GM12892 (cell line): ENCODE data around the gene SLC39A11.

Source experiments
- POLR2A ChIP-seq: IDR thresholded peaks from 2 replicates; pipeline ENCODE4 v1.6.1; 2011; ENCODE audit warnings: low read depth, low read length, control low read depth
- POLR2AphosphoS5 ChIP-seq: IDR thresholded peaks from 2 replicates; pipeline ENCODE4 v1.6.1; 2011; ENCODE audit warnings: low read depth, low read length, control low read depth

DNA sequence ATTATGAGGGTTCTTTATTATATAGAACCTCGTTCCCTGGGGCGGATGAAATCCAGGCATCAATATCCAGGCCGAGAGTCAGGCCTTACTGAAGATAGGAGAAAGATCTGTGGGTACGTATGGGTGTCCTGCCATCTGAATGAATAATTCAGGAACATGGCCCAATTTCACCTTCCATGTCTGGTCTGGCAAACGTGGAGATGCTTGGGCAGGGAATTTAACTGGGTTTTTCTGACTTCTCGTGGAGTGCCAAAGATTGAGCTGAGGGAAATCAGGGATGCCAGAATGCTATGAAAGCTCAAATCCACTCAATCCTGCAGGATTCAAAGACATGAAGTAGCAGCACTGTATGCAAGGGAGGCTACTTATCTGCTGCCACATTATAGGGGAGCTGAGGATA, 302.8 kb downstream of the SLC39A11 start:
- TF ChIP-seq POLR2A: no peak
- no peak for TF ChIP-seq POLR2AphosphoS5
